ENCODE measurements around the gene KCNA2.
A peak's percentile ranks its signal among the peaks of the same experiment; 100 is the strongest.

Gene KCNA2

DNA sequence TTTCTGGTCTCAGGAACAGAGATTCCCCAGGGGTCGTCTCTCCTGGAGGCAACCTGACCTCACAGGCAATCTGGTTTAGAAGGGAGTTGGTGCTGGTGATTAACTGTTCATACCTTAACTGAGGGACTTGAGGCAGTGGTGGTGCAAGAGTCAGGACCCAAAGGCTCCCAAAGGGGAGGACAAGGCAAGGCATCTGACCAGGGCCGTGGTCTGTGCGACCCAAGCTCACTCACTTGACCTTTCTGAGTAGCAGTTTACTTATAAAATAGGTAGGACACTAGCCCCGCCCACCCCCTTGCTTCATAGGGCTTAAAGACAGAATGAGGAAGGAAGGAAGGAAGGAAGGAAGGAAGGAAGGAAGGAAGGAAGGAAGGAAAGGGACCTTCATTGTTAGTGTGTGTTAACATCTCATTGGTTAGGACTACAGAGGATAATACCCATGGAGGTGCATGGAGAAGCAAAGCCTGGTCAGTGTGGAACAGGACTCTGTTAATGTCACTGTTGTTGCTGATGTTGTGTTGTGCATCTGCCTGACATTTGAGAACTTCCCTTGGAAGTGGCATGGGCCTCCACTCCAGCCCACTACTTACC, 4.6 kb upstream of the KCNA2 start:
- Histone ChIP-seq H3K27me3 (ENCODE audit: control insufficient read depth, insufficient read depth, low read length) (no peaks in the 10 kb centered on the region), H3K4me1 (no peaks in the 10 kb centered on the region), H3K4me3 (ENCODE audit: low read depth, low read length) (no peak overlapping the region), H3K79me2 (no peaks in the 10 kb centered on the region), H3K9me3 (ENCODE audit: control insufficient read depth, low read length) (no peaks in the 10 kb centered on the region), H3K9ac (no peak overlapping the region), H3K4me2 (ENCODE audit: low read length) (no peak overlapping the region), H2AFZ (no peak overlapping the region), H3K27ac (no peak overlapping the region), H3K36me3 (ENCODE audit: control insufficient read depth, insufficient read depth, low read length) (no peaks in the 10 kb centered on the region)
- TF ChIP-seq, protein P1, sequence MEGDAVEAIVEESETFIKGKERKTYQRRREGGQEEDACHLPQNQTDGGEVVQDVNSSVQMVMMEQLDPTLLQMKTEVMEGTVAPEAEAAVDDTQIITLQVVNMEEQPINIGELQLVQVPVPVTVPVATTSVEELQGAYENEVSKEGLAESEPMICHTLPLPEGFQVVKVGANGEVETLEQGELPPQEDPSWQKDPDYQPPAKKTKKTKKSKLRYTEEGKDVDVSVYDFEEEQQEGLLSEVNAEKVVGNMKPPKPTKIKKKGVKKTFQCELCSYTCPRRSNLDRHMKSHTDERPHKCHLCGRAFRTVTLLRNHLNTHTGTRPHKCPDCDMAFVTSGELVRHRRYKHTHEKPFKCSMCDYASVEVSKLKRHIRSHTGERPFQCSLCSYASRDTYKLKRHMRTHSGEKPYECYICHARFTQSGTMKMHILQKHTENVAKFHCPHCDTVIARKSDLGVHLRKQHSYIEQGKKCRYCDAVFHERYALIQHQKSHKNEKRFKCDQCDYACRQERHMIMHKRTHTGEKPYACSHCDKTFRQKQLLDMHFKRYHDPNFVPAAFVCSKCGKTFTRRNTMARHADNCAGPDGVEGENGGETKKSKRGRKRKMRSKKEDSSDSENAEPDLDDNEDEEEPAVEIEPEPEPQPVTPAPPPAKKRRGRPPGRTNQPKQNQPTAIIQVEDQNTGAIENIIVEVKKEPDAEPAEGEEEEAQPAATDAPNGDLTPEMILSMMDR (IDR thresholded peaks at IDR 0.05), result no peak

DNA sequence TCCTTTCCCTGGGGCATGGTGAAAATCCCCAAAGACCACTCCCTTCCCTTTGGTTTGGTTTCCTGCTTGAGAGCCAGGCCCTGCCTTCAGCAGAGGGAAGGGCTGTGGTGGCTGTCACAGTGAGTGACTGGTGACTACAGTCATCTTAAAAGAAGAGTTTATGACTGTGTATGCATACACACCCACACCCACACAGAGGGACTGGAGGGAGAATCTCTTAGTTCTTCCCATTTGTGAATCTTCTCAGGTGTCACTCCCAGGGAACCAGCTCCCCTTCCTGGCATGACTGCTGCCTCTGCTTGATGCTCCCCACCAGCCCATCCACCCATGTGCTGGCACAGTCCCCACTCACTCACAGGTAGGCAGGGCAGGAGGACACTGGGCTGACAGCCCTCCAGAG, 3.9 kb upstream of the KCNA2 start:
- Histone ChIP-seq H3K4me2 (ENCODE audit: low read length) (no peak overlapping the region), H3K36me3 (ENCODE audit: control insufficient read depth, insufficient read depth, low read length) (no peaks in the 10 kb centered on the region), H3K9me3 (ENCODE audit: control insufficient read depth, low read length) (no peaks in the 10 kb centered on the region), H3K9ac (no peak overlapping the region), H2AFZ (no peak overlapping the region), H3K27me3 (ENCODE audit: control insufficient read depth, insufficient read depth, low read length) (no peaks in the 10 kb centered on the region), H3K79me2 (no peaks in the 10 kb centered on the region), H3K27ac (no peak overlapping the region), H3K4me3 (ENCODE audit: low read depth, low read length) (no peak overlapping the region), H3K4me1 (no peaks in the 10 kb centered on the region)
- TF ChIP-seq, protein P1 (IDR thresholded peaks at IDR 0.05), result no peak

DNA sequence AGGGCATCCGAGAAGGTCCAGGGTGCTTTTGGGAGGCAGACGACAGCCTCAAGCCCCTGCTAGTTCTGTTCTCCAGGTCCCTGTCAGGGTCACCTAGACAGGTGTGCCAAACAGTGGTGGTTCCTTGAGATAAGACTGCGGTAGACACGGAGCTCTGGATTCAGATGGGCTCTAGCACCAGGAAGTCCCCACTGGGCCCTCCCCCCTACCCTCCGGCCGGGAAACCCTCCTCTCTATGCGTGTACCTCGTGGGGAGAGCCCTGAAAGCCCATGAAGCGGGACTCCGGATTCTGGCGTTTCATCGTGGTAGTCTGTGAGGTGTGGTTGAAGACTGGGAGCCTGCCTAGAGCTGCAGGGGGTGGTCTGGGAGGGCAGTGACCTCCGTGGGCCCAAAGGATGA, 2.1 kb upstream of the KCNA2 start:
- Histone ChIP-seq H3K27me3 (ENCODE audit: control insufficient read depth, insufficient read depth, low read length) (no peaks in the 10 kb centered on the region), H3K27ac (no peak overlapping the region)

DNA sequence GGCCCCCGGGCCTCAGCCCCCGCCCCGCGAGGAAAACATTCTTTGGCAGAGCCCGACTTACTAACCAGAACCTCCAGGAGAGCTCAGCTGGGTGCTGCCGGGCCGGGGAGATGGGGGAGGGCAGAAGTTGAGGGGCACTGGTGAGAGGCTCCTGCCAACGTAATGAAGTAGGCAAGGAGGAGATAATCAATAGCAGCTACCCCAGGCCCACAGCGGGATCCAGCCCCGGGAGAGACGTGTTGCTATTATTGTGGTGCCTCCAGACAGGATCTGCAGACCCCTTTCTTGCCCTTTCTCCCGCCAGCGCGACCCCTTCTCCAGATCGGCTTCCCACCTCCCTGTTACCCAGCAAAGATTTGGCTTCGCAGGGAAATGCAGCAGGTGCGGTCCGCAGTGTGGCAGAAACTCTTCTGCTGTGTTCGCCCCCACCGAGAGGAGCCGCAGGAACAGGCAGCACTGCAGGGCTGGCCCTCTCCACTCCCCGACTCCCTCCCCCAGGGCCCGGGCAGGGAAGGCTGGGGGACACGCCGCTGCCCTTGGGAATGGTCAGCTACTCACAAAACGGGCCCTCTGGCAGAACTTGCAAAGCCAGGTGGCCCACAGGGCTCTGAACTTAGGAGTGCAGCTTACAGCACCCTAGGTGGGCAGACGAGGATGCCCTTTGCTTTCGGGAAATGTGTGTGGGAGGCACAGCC, 1.5 kb upstream of the KCNA2 start:
- H3K9ac ChIP-seq, result no peak overlapping the region
- H3K4me3 ChIP-seq (ENCODE audit: low read depth, low read length), result no peak overlapping the region

More for the DNA sequence above, 2.1 kb upstream of the KCNA2 start:
- Histone ChIP-seq H3K79me2 (no peaks in the 10 kb centered on the region), H3K4me3 (ENCODE audit: low read depth, low read length) (no peak overlapping the region), H3K9ac (no peak overlapping the region), H3K9me3 (ENCODE audit: control insufficient read depth, low read length) (no peaks in the 10 kb centered on the region), H3K36me3 (ENCODE audit: control insufficient read depth, insufficient read depth, low read length) (no peaks in the 10 kb centered on the region), H2AFZ (no peak overlapping the region), H3K4me1 (no peaks in the 10 kb centered on the region), H3K4me2 (ENCODE audit: low read length) (no peak overlapping the region)
- TF ChIP-seq, protein P1 (IDR thresholded peaks at IDR 0.05), result no peak

More for the DNA sequence above, 1.5 kb upstream of the KCNA2 start:
- TF ChIP-seq, protein P1 (IDR thresholded peaks at IDR 0.05), result no peak
- Histone ChIP-seq H3K27me3 (ENCODE audit: control insufficient read depth, insufficient read depth, low read length) (no peaks in the 10 kb centered on the region), H3K36me3 (ENCODE audit: control insufficient read depth, insufficient read depth, low read length) (no peaks in the 10 kb centered on the region), H3K4me1 (no peaks in the 10 kb centered on the region), H3K79me2 (no peaks in the 10 kb centered on the region), H3K9me3 (ENCODE audit: control insufficient read depth, low read length) (no peaks in the 10 kb centered on the region), H3K27ac (no peak overlapping the region), H2AFZ (no peak overlapping the region), H3K4me2 (ENCODE audit: low read length) (peak overlapping the region; percentile 29)
